Keratinocyte (primary cell): ENCODE results near the gene MIR17HG. TPM values are rescaled to one million over a fixed set of nuclear protein-coding genes. Genes with fewer than 3 reads are reported as not detected.

ENCODE experiments used
- DNase-seq: peaks from one replicate; pipeline ENCODE4 v3.0.0-alpha.2; 2011; ENCODE audit warnings: low read depth, missing footprints, low spot score
- FAIRE-seq: peaks from 2 replicates; lab custom pipeline; 2011; peaks lifted over from hg19 to GRCh38; lab: Jason Lieb, UNC
- H2AFZ ChIP-seq: 2 replicates; pipeline ENCODE4 v1.6.0; 2012; ENCODE audit warnings: low read length, control low read depth, inconsistent platforms; ENCODE audit not compliant: control insufficient read depth
- H3K27ac ChIP-seq: 2 replicates; pipeline ENCODE4 v1.5.1; 2011; ENCODE audit warnings: low read length; ENCODE audit not compliant: control insufficient read depth, insufficient read depth
- H3K27me3 ChIP-seq: 3 replicates; pipeline ENCODE4 v1.6.0; 2011; ENCODE audit warnings: low read length; ENCODE audit not compliant: control insufficient read depth, insufficient read depth; ENCODE audit errors: extremely low read depth
- H3K36me3 ChIP-seq, 2 experiments: 2 replicates in 1 of 2; 3 replicates in 1 of 2; pipeline ENCODE4 v1.5.1; 2011; ENCODE audit warnings: low read length in 2 of 2, mild to moderate bottlenecking in 1 of 2; ENCODE audit not compliant: control insufficient read depth in 2 of 2, insufficient read depth in 2 of 2; ENCODE audit errors: extremely low read depth in 1 of 2
- H3K4me1 ChIP-seq: 3 replicates; pipeline ENCODE4 v1.5.1; 2011; ENCODE audit warnings: low read length; ENCODE audit not compliant: control insufficient read depth, insufficient read depth; ENCODE audit errors: extremely low read depth
- H3K4me2 ChIP-seq: 3 replicates; pipeline ENCODE4 v1.6.0; 2011; ENCODE audit warnings: low read depth, low read length; ENCODE audit not compliant: control insufficient read depth, insufficient read depth; ENCODE audit errors: extremely low read depth
- H3K4me3 ChIP-seq, 3 experiments: fragments of 200-600 bp in 1 of 3; sonication (generic) in 1 of 3; 2 replicates in 2 of 3; 3 replicates in 1 of 3; pipeline ENCODE4 v1.5.1; 2011 to 2016; ENCODE audit warnings: low read length in 3 of 3, mild to moderate bottlenecking in 3 of 3, control low read depth in 2 of 3, inconsistent platforms in 1 of 3, low read depth in 1 of 3, mixed read lengths in 1 of 3, mixed run types in 1 of 3, moderate library complexity in 1 of 3; ENCODE audit not compliant: control insufficient read depth in 2 of 3, insufficient read depth in 2 of 3; ENCODE audit errors: extremely low read depth in 1 of 3
- H3K79me2 ChIP-seq: 2 replicates; pipeline ENCODE4 v1.6.0; 2012; ENCODE audit warnings: low read length; ENCODE audit not compliant: control insufficient read depth, insufficient read depth
- H3K9ac ChIP-seq: 3 replicates; pipeline ENCODE4 v1.6.0; 2011; ENCODE audit warnings: low read length; ENCODE audit not compliant: control insufficient read depth, insufficient read depth; ENCODE audit errors: extremely low read depth
- H3K9me1 ChIP-seq: 3 replicates; pipeline ENCODE4 v1.6.0; 2011; ENCODE audit warnings: low read length; ENCODE audit not compliant: control insufficient read depth, insufficient read depth; ENCODE audit errors: extremely low read depth
- H3K9me3 ChIP-seq: 2 replicates; pipeline ENCODE4 v1.5.1; 2012; ENCODE audit warnings: low read depth, low read length; ENCODE audit not compliant: control insufficient read depth
- H4K20me1 ChIP-seq: 3 replicates; pipeline ENCODE4 v1.6.0; 2011; ENCODE audit warnings: low read length; ENCODE audit not compliant: control insufficient read depth, insufficient read depth; ENCODE audit errors: extremely low read depth
- EZH2 ChIP-seq: IDR thresholded peaks from one replicate; pipeline ENCODE4 v1.6.1; 2012; ENCODE audit warnings: inconsistent platforms, mild to moderate bottlenecking, low read length, moderate library complexity
- dilution Hi-C: fragments of 300-500 bp; cut with MboI; formaldehyde crosslinking; loops from one replicate; pipeline ENCODE4 v1.7.0; 2020; ENCODE audit warnings: low sequenced_read_pairs; ENCODE audit not compliant: extremely low pct_ligation_motif_present
- polyA minus RNA-seq, 3 experiments: library from RNA; depleted of rRNA, polyadenylated mRNA; stranded (reverse); fragments of >200 nt; gene quantifications; 1 replicate in 1 of 3; 2 replicates in 1 of 3; 3 replicates in 1 of 3; pipeline ENCODE4 v1.2.3, GENCODE V29; 2011
- polyA plus RNA-seq, 5 experiments: library from polyadenylated mRNA; depleted of rRNA in 3 of 5; stranded (reverse) in 3 of 5; stranded (forward) in 1 of 5; unstranded in 1 of 5; fragments of >200 nt; gene quantifications; 1 replicate in 1 of 5; 2 replicates in 3 of 5; 3 replicates in 1 of 5; pipeline versions ENCODE4 v1.2.1 to v1.2.3, GENCODE V29; 2011 to 2012; ENCODE audit warnings: missing spikeins in 2 of 5, low read depth in 1 of 5, low replicate concordance in 1 of 5
- TF ChIP-seq, protein P1 (sequence below), 3 experiments: IDR thresholded peaks in 1 of 3; conservative IDR thresholded peaks in 1 of 3; optimal IDR thresholded peaks in 1 of 3; 2 replicates in 2 of 3; 3 replicates in 1 of 3; pipeline versions ENCODE3 to v1.5.1; 2011; ENCODE audit warnings: low read length in 3 of 3, mild to moderate bottlenecking in 3 of 3, moderate library complexity in 2 of 3, control low read depth in 1 of 3, inconsistent platforms in 1 of 3; ENCODE audit not compliant: insufficient read depth in 2 of 3; ENCODE audit errors: extremely low read depth in 1 of 3

MIR17HG gene
- 0.83 to 2.9 TPM (median 0.91 TPM) in 3 replicates for polyA plus RNA-seq
- polyA plus RNA-seq (2011; ENCODE audit: low read depth), result 2.4 TPM
- polyA plus RNA-seq (2011; cell fraction: cytosol; rRNA removed), result 0.06 TPM in 1 of 2 replicates, not detected in the other
- 0.93 and 2.7 TPM in 2 replicates for polyA plus RNA-seq (2011; cell fraction: nucleus; rRNA removed)
- 0.92 and 4.1 TPM in 2 replicates for polyA plus RNA-seq (2012; ENCODE audit: low replicate concordance)
- 1.8 to 6.7 TPM (median 2.0 TPM) in 3 replicates for polyA minus RNA-seq
- not detected for polyA minus RNA-seq (2011; cell fraction: cytosol; rRNA and poly(A)+ RNA removed)
- 3.2 and 3.8 TPM in 2 replicates for polyA minus RNA-seq (2011; cell fraction: nucleus; rRNA and poly(A)+ RNA removed)

DNA sequence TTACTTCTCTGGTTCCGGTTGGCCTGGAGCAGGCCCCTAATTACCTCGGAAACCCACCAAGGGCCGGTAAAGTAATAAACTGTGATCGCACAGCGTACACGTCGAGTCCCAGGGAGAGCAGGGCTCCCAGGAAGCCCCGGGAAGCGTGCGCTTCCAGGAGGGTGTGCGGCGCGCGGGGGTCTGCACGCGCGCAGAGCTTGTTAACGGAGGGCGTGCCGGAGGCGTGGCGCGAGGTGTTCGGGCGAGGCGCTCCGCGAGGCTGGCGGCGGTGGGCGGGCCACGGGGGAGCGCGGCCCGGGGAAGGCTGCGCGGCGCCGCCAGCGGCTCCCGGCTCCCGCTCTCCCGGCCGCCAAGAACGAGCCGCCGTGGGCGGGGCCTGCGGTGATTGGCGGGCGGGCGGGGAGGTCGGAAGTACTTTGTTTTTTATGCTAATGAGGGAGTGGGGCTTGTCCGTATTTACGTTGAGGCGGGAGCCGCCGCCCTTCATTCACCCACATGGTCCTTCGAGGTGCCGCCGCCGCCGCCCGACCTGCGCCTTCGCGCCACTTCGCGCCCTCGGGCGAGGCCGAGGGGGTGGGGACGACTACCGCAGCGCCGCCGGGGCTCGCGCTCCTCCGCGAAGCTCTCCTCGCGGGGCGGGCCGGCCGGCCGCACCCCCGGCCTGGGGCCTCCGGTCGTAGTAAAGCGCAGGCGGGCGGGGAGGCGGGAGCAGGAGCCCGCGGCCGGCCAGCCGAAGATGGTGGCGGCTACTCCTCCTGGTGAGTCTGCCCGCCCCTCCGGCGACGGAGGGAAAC, at the start of gene MIR17HG:
TSS of gene MIR17HG (plus strand) at position 486 of the 794 bp plus-strand sequence.
- H3K4me3 ChIP-seq, result peak within 1 kb of the TSS; percentile 55 to 80 (median 71)
- H3K27ac ChIP-seq, result peak within 1 kb of the TSS; percentile 76
- TF ChIP-seq EZH2, result no peak
- TF ChIP-seq, protein P1, sequence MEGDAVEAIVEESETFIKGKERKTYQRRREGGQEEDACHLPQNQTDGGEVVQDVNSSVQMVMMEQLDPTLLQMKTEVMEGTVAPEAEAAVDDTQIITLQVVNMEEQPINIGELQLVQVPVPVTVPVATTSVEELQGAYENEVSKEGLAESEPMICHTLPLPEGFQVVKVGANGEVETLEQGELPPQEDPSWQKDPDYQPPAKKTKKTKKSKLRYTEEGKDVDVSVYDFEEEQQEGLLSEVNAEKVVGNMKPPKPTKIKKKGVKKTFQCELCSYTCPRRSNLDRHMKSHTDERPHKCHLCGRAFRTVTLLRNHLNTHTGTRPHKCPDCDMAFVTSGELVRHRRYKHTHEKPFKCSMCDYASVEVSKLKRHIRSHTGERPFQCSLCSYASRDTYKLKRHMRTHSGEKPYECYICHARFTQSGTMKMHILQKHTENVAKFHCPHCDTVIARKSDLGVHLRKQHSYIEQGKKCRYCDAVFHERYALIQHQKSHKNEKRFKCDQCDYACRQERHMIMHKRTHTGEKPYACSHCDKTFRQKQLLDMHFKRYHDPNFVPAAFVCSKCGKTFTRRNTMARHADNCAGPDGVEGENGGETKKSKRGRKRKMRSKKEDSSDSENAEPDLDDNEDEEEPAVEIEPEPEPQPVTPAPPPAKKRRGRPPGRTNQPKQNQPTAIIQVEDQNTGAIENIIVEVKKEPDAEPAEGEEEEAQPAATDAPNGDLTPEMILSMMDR (optimal IDR thresholded peaks at IDR 0.05 in 1 of 3, IDR thresholded peaks at IDR 0.05 in 1 of 3, conservative IDR thresholded peaks at IDR 0.05 in 1 of 3; ENCODE audit: extremely low read depth in 1 of 3, insufficient read depth in 2 of 3, low read length in 3 of 3), result no peak
- H3K9me3 ChIP-seq, result no peaks in the 10 kb centered on the region
- DNase-seq (no peak), FAIRE-seq (no peak)
- H2AFZ ChIP-seq, result peak within 1 kb of the TSS; percentile 58
- no peaks in the 10 kb centered on the region for H3K27me3 ChIP-seq
- H3K9ac ChIP-seq, result peak within 1 kb of the TSS; percentile 90
- no peaks in the 10 kb centered on the region for H3K9me1 ChIP-seq
- H3K79me2 ChIP-seq, result peaks cover 36% of the 10 kb centered on the region
- H3K4me2 ChIP-seq, result peak within 1 kb of the TSS; percentile 99
- dilution Hi-C loops, result no loop called here
- peaks cover 6 to 29% of the 10 kb centered on the region in 2 experiments for H3K36me3 ChIP-seq
- H4K20me1 ChIP-seq, result peaks cover 8% of the 10 kb centered on the region
- peaks cover 21% of the 10 kb centered on the region for H3K4me1 ChIP-seq

DNA sequence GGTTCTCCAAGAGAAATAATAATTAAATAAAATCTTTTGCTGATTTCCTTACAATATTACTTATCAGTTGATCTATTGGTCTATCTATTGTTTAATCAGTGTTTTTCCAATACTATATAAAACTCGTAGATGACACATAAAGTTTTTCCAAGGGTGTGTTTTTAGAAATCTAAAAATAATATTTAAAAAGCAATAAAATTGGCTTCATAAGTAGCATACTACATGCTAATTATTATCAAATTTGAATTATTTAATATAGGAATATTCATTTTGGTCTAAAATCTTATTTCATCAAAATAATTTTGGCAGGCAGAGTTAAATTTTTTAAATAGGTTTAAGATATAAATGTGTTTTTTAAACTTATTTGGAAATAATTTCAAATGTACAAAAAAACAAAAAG, 49.4 kb upstream of the MIR17HG start:
- H3K79me2 ChIP-seq, result no peaks in the 10 kb centered on the region
- no peaks in the 10 kb centered on the region for H3K36me3 ChIP-seq
- no peak overlapping the region for H3K4me3 ChIP-seq
- FAIRE-seq (no peak), DNase-seq (no peak)
- H3K27me3 ChIP-seq, result no peaks in the 10 kb centered on the region
- H3K27ac ChIP-seq, result no peak overlapping the region
- dilution Hi-C loops, result no loop called here
- no peaks in the 10 kb centered on the region for H3K4me1 ChIP-seq
- TF ChIP-seq EZH2, result no peak
- TF ChIP-seq, protein P1 (optimal IDR thresholded peaks at IDR 0.05 in 1 of 3, IDR thresholded peaks at IDR 0.05 in 1 of 3, conservative IDR thresholded peaks at IDR 0.05 in 1 of 3; ENCODE audit: extremely low read depth in 1 of 3, insufficient read depth in 2 of 3, low read length in 3 of 3), result no peak
- no peak overlapping the region for H3K4me2 ChIP-seq
- H2AFZ ChIP-seq, result no peak overlapping the region
- no peaks in the 10 kb centered on the region for H3K9me3 ChIP-seq
- H3K9ac ChIP-seq, result no peak overlapping the region
- H3K9me1 ChIP-seq, result no peaks in the 10 kb centered on the region
- H4K20me1 ChIP-seq, result no peaks in the 10 kb centered on the region
